BLaER1 (cell line): Measurements from ENCODE around the gene AIFM1.

ENCODE experiments used
- H3K27ac ChIP-seq: shearing (Covaris generic); formaldehyde crosslinking; 2 replicates; pipeline ENCODE4 v1.8.1; 2022
- H3K27me3 ChIP-seq: shearing (Covaris generic); formaldehyde crosslinking; 2 replicates; pipeline ENCODE4 v1.8.1; 2022
- H3K36me3 ChIP-seq: shearing (Covaris generic); formaldehyde crosslinking; 2 replicates; pipeline ENCODE4 v1.8.1; 2022
- H3K4me1 ChIP-seq: shearing (Covaris generic); formaldehyde crosslinking; 2 replicates; pipeline ENCODE4 v1.8.1; 2022
- H3K4me2 ChIP-seq: shearing (Covaris generic); formaldehyde crosslinking; 2 replicates; pipeline ENCODE4 v1.8.1; 2022
- H3K4me3 ChIP-seq: shearing (Covaris generic); formaldehyde crosslinking; 2 replicates; pipeline ENCODE4 v1.8.1; 2022
- H3K9ac ChIP-seq: shearing (Covaris generic); formaldehyde crosslinking; 2 replicates; pipeline ENCODE4 v1.8.1; 2022
- H3K9me3 ChIP-seq: shearing (Covaris generic); formaldehyde crosslinking; 2 replicates; pipeline ENCODE4 v1.8.1; 2022
- H4K20me1 ChIP-seq: shearing (Covaris generic); formaldehyde crosslinking; 2 replicates; pipeline ENCODE4 v1.8.1; 2022
- Cebpa-rat ChIP-seq: shearing (Covaris generic); IDR thresholded peaks from 2 replicates; pipeline ENCODE4 v1.8.1; 2022

The AIFM1 gene

GRCh38 chrX:130165703-130166502 is at the start of gene AIFM1:
TSS of gene AIFM1 (minus strand) at chrX:130165841. CDS start at chrX:130165656, 185 bp downstream.
- Histone ChIP-seq H3K27me3 (peaks cover 60% of the 10 kb centered on the region), H4K20me1 (0 out of 2 replicates have a peak, but pooled peaks cover 16% of the 10 kb centered on the region), H3K9ac (peak within 1 kb of the TSS; percentile 82), H3K4me3 (peak within 1 kb of the TSS; percentile 76), H3K27ac (peak within 1 kb of the TSS; percentile 77), H3K9me3 (peaks cover 3% of the 10 kb centered on the region; the same call in 1 of the 2 replicates), H3K36me3 (no peaks in the 10 kb centered on the region), H3K4me1 (peaks cover 24% of the 10 kb centered on the region), H3K4me2 (peak within 1 kb of the TSS; percentile 68)
- no peak for TF ChIP-seq Cebpa-rat

GRCh38 chrX:130213376-130213775 is 47.7 kb upstream of the AIFM1 start:
- no peak for TF ChIP-seq Cebpa-rat
- H3K4me3 ChIP-seq: no peak overlapping the region
- peaks cover 44% of the 10 kb centered on the region for H3K36me3 ChIP-seq
- H3K27me3 ChIP-seq: peaks cover 55% of the 10 kb centered on the region
- no peak overlapping the region for H3K4me2 ChIP-seq
- no peaks in the 10 kb centered on the region for H3K9me3 ChIP-seq
- no peaks in the 10 kb centered on the region for H4K20me1 ChIP-seq
- no peaks in the 10 kb centered on the region for H3K4me1 ChIP-seq
- H3K27ac ChIP-seq: no peak overlapping the region
- H3K9ac ChIP-seq: no peak overlapping the region

- no peak overlapping the region for H3K9ac ChIP-seq
- peaks cover 51% of the 10 kb centered on the region for H3K27me3 ChIP-seq
- no peaks in the 10 kb centered on the region for H3K9me3 ChIP-seq
- TF ChIP-seq Cebpa-rat: no peak
- no peak overlapping the region for H3K27ac ChIP-seq
- H3K4me1 ChIP-seq: no peaks in the 10 kb centered on the region
- peaks cover 37% of the 10 kb centered on the region for H3K36me3 ChIP-seq
- no peak overlapping the region for H3K4me3 ChIP-seq
- no peaks in the 10 kb centered on the region for H4K20me1 ChIP-seq
- no peak overlapping the region for H3K4me2 ChIP-seq
Observed at GRCh38 chrX:130212371-130212770, 46.7 kb upstream of the AIFM1 start.

- Histone ChIP-seq H3K27ac (no peak overlapping the region), H4K20me1 (no peaks in the 10 kb centered on the region), H3K27me3 (peaks cover 59% of the 10 kb centered on the region), H3K4me1 (no peaks in the 10 kb centered on the region), H3K4me3 (no peak overlapping the region), H3K36me3 (peaks cover 30% of the 10 kb centered on the region), H3K4me2 (no peak overlapping the region), H3K9ac (no peak overlapping the region), H3K9me3 (no peaks in the 10 kb centered on the region)
- no peak for TF ChIP-seq Cebpa-rat
Observed at GRCh38 chrX:130211415-130212186, 46.0 kb upstream of the AIFM1 start.

GRCh38 chrX:130204647-130205046 is 39.0 kb upstream of the AIFM1 start:
- no peak for TF ChIP-seq Cebpa-rat
- no peaks in the 10 kb centered on the region for H3K4me1 ChIP-seq
- H3K9ac ChIP-seq: no peak overlapping the region
- H3K4me3 ChIP-seq: no peak overlapping the region
- H3K27ac ChIP-seq: no peak overlapping the region
- H3K4me2 ChIP-seq: no peak overlapping the region
- H3K36me3 ChIP-seq: peaks cover 18% of the 10 kb centered on the region; the same call in 1 of the 2 replicates
- H4K20me1 ChIP-seq: peaks cover 11% of the 10 kb centered on the region; the same call in 1 of the 2 replicates
- H3K27me3 ChIP-seq: peaks cover 63% of the 10 kb centered on the region
- no peaks in the 10 kb centered on the region for H3K9me3 ChIP-seq

GRCh38 chrX:130197464-130197863 is 31.8 kb upstream of the AIFM1 start:
- Histone ChIP-seq H3K9ac (no peak overlapping the region), H3K27ac (no peak overlapping the region), H3K4me2 (no peak overlapping the region), H4K20me1 (peaks cover 11% of the 10 kb centered on the region; the same call in 1 of the 2 replicates), H3K4me3 (no peak overlapping the region), H3K36me3 (peaks cover 5% of the 10 kb centered on the region; the same call in 1 of the 2 replicates), H3K27me3 (peaks cover 58% of the 10 kb centered on the region), H3K9me3 (no peaks in the 10 kb centered on the region), H3K4me1 (no peaks in the 10 kb centered on the region)
- no peak for TF ChIP-seq Cebpa-rat

GRCh38 chrX:130196466-130196865 is 30.8 kb upstream of the AIFM1 start:
- peaks cover 11% of the 10 kb centered on the region; the same call in 1 of the 2 replicates for H4K20me1 ChIP-seq
- no peak overlapping the region for H3K4me2 ChIP-seq
- H3K9me3 ChIP-seq: no peaks in the 10 kb centered on the region
- H3K36me3 ChIP-seq: no peaks in the 10 kb centered on the region
- no peaks in the 10 kb centered on the region for H3K4me1 ChIP-seq
- H3K27me3 ChIP-seq: peaks cover 50% of the 10 kb centered on the region
- H3K27ac ChIP-seq: no peak overlapping the region
- H3K4me3 ChIP-seq: no peak overlapping the region
- TF ChIP-seq Cebpa-rat: no peak
- H3K9ac ChIP-seq: no peak overlapping the region

GRCh38 chrX:130190801-130191200 is 25.2 kb upstream of the AIFM1 start:
- no peaks in the 10 kb centered on the region for H3K36me3 ChIP-seq
- H3K4me3 ChIP-seq: no peak overlapping the region
- H3K9ac ChIP-seq: no peak overlapping the region
- no peak for TF ChIP-seq Cebpa-rat
- no peak overlapping the region for H3K27ac ChIP-seq
- no peaks in the 10 kb centered on the region for H3K9me3 ChIP-seq
- no peak overlapping the region for H3K4me2 ChIP-seq
- H3K4me1 ChIP-seq: peaks cover 14% of the 10 kb centered on the region
- no peaks in the 10 kb centered on the region for H4K20me1 ChIP-seq
- H3K27me3 ChIP-seq: peaks cover 51% of the 10 kb centered on the region

- Histone ChIP-seq H3K27ac (no peak overlapping the region), H3K4me2 (0 out of 2 replicates have a peak overlapping the region, but pooled peaks have one; percentile 22), H4K20me1 (no peaks in the 10 kb centered on the region), H3K4me1 (peaks cover 40% of the 10 kb centered on the region), H3K36me3 (no peaks in the 10 kb centered on the region), H3K4me3 (no peak overlapping the region), H3K27me3 (peaks cover 67% of the 10 kb centered on the region), H3K9ac (no peak overlapping the region), H3K9me3 (no peaks in the 10 kb centered on the region)
- TF ChIP-seq Cebpa-rat: no peak
Observed at GRCh38 chrX:130186651-130187050, 21.0 kb upstream of the AIFM1 start.

GRCh38 chrX:130184857-130185256 is 19.2 kb upstream of the AIFM1 start:
- no peaks in the 10 kb centered on the region for H3K36me3 ChIP-seq
- H3K4me2 ChIP-seq: peak overlapping the region; percentile 46
- no peak overlapping the region for H3K4me3 ChIP-seq
- H3K9me3 ChIP-seq: no peaks in the 10 kb centered on the region
- no peak overlapping the region for H3K27ac ChIP-seq
- no peak for TF ChIP-seq Cebpa-rat
- H3K27me3 ChIP-seq: peaks cover 66% of the 10 kb centered on the region
- H3K9ac ChIP-seq: no peak overlapping the region
- peaks cover 40% of the 10 kb centered on the region for H3K4me1 ChIP-seq
- H4K20me1 ChIP-seq: no peaks in the 10 kb centered on the region
